ENCODE results near the gene TAGLN3. TPM values are rescaled to one million over a fixed set of nuclear protein-coding genes. Genes with fewer than 3 reads are reported as not detected.

Gene TAGLN3
- total RNA-seq, 1 experiment from 2014 or later: not detected

- CTCF ChIA-PET: no interaction called here
- TF ChIP-seq REST (IDR thresholded peaks at IDR 0.05; ENCODE audit: insufficient read depth in 1 of 2, low read depth in 2 of 2, low read length in 1 of 2) (no peak), POLR2AphosphoS5 (IDR thresholded peaks at IDR 0.05; ENCODE audit: low read depth, low read length) (no peak), CTCF (IDR thresholded peaks at IDR 0.05) (no peak), SIN3A (IDR thresholded peaks at IDR 0.05; ENCODE audit: borderline replicate concordance, insufficient read depth, low read depth, low read length) (no peak), TCF7L2 (IDR thresholded peaks at IDR 0.05; ENCODE audit: low read depth, low read length) (no peak)
- ATAC-seq (no peak), DNase-seq (ENCODE audit: low read depth, low spot score) (no peak)
- intact Hi-C loops (cut with micrococcal nuclease; ENCODE audit: unreplicated experiment): no loop called here
- Histone ChIP-seq H3K4me1 (ENCODE audit: control insufficient read depth, insufficient read depth, low read length) (no peaks in the 10 kb centered on the region), H3K4me3 (ENCODE audit: low read depth in 2 of 2, low read length in 2 of 2) (no peak overlapping the region), H3K27ac (ENCODE audit: low read length) (no peak overlapping the region), H3K27me3 (ENCODE audit: control insufficient read depth, insufficient read depth, low read length) (peaks cover 2% of the 10 kb centered on the region; the same call in 1 of the 2 replicates), H3K9me3 (ENCODE audit: control insufficient read depth, insufficient read depth, low read depth, low read length) (no peaks in the 10 kb centered on the region), H3K36me3 (ENCODE audit: control insufficient read depth, insufficient read depth, low read length) (no peaks in the 10 kb centered on the region)
- POLR2A ChIA-PET: no interaction called here
- BruUV-seq (replicated peaks): no TSS peak
- in situ Hi-C loops (cut with HindIII; ENCODE audit: low pct_unique_long_range_greater_than_20kb, low sequenced_read_pairs): no loop called here
These were observed 47.7 kb upstream of the TAGLN3 start for GRCh38 chr3:111951032-111951431.

GRCh38 chr3:111952086-111952485, 46.6 kb upstream of the TAGLN3 start:
- intact Hi-C loops (cut with micrococcal nuclease; ENCODE audit: unreplicated experiment): no loop called here

More at GRCh38 chr3:111952086-111952485, 46.6 kb upstream of the TAGLN3 start:
- no peak overlapping the region for H3K27ac ChIP-seq (ENCODE audit: low read length)
- no TSS peak for BruUV-seq (replicated peaks)
- peaks cover 2% of the 10 kb centered on the region; the same call in 1 of the 2 replicates for H3K27me3 ChIP-seq (ENCODE audit: control insufficient read depth, insufficient read depth, low read length)
- no peaks in the 10 kb centered on the region for H3K4me1 ChIP-seq (ENCODE audit: control insufficient read depth, insufficient read depth, low read length)
- POLR2A ChIA-PET: no interaction called here
- CTCF ChIA-PET: no interaction called here
- no peaks in the 10 kb centered on the region for H3K9me3 ChIP-seq (ENCODE audit: control insufficient read depth, insufficient read depth, low read depth, low read length)
- ATAC-seq (no peak), DNase-seq (ENCODE audit: low read depth, low spot score) (no peak)
- H3K36me3 ChIP-seq (ENCODE audit: control insufficient read depth, insufficient read depth, low read length): no peaks in the 10 kb centered on the region
- in situ Hi-C loops (cut with HindIII; ENCODE audit: low pct_unique_long_range_greater_than_20kb, low sequenced_read_pairs): no loop called here
- no peak for TF ChIP-seq POLR2AphosphoS5 (IDR thresholded peaks at IDR 0.05; ENCODE audit: low read depth, low read length)
- TF ChIP-seq SIN3A (IDR thresholded peaks at IDR 0.05; ENCODE audit: borderline replicate concordance, insufficient read depth, low read depth, low read length): no peak
- no peak for TF ChIP-seq CTCF (IDR thresholded peaks at IDR 0.05)
- no peak for TF ChIP-seq REST (IDR thresholded peaks at IDR 0.05; ENCODE audit: insufficient read depth in 1 of 2, low read depth in 2 of 2, low read length in 1 of 2)
- TF ChIP-seq TCF7L2 (IDR thresholded peaks at IDR 0.05; ENCODE audit: low read depth, low read length): no peak
- no peak overlapping the region for H3K4me3 ChIP-seq (ENCODE audit: low read depth in 2 of 2, low read length in 2 of 2)
